Heart left ventricle (tissue), 16 donors: ENCODE measurements around the gene OR14K1. TPM values are rescaled to one million over a fixed set of nuclear protein-coding genes. Genes with fewer than 3 reads are reported as not detected.
"Not testable (repeated sequence)": the region's sequence is repeated elsewhere in the genome, so short reads cannot be mapped to it uniquely, and the experiment has no call there.

ENCODE experiments used
- ATAC-seq, 4 donors: fragments of 200-7000 bp; cut with Tn5 transposase; one replicate each; pipeline ENCODE4 v1.9.1; 2020 to 2022; ENCODE audit warnings: moderate library complexity in 4 of 4, mild to moderate bottlenecking in 3 of 4, moderate number of reproducible peaks in 1 of 4
- DNase-seq, 5 donors: peaks; one replicate each; pipeline ENCODE4 v3.0.0-alpha.2; 2020
- H3K27ac ChIP-seq, 12 donors: fragments of 200-600 bp; sonication (generic) in 4 of 12; one replicate each; pipeline versions ENCODE4 v1.5.0 to v1.8.0; 2016 to 2022; ENCODE audit warnings: mild to moderate bottlenecking in 2 of 12
- H3K27me3 ChIP-seq, 9 donors: fragments of 200-600 bp; sonication (generic) in 2 of 9; one replicate each; pipeline versions ENCODE4 v1.5.1 to v1.8.0; 2016 to 2022; ENCODE audit warnings: mild to moderate bottlenecking in 3 of 9
- H3K36me3 ChIP-seq, 9 donors: fragments of 200-600 bp; sonication (generic) in 2 of 9; one replicate each; pipeline versions ENCODE4 v1.5.0 to v1.8.0; 2018 to 2022; ENCODE audit warnings: mild to moderate bottlenecking in 2 of 9
- H3K4me1 ChIP-seq, 12 donors: fragments of 200-600 bp; sonication (generic) in 4 of 12; one replicate each; pipeline versions ENCODE4 v1.5.0 to v1.8.0; 2016 to 2022; ENCODE audit warnings: mild to moderate bottlenecking in 3 of 12
- H3K4me3 ChIP-seq, 12 donors: fragments of 200-600 bp; sonication (generic) in 4 of 12; one replicate each; pipeline versions ENCODE4 v1.5.0 to v1.8.0; 2017 to 2022; ENCODE audit warnings: mild to moderate bottlenecking in 9 of 12, moderate library complexity in 4 of 12
- H3K9me3 ChIP-seq, 12 donors: fragments of 200-600 bp; sonication (generic) in 4 of 12; one replicate each; pipeline versions ENCODE4 v1.5.0 to v1.8.0; 2016 to 2022; ENCODE audit warnings: mild to moderate bottlenecking in 1 of 12
- CTCF ChIP-seq, 12 donors: fragments of 200-600 bp; sonication (generic) in 4 of 12; IDR thresholded peaks; one replicate each; pipeline versions ENCODE4 v1.5.0 to v1.8.0; 2018 to 2022; ENCODE audit warnings: antibody characterized with exemption in 12 of 12, mild to moderate bottlenecking in 5 of 12
- POLR2A ChIP-seq, 2 donors: fragments of 450-650 bp; IDR thresholded peaks; one replicate each; pipeline ENCODE4 v1.6.1; 2017; ENCODE audit warnings: antibody characterized with exemption in 2 of 2, mild to moderate bottlenecking in 2 of 2, moderate library complexity in 2 of 2
- WGBS, 4 donors: extraction: QIAGEN DNeasy Blood & Tissue Kit in 2 of 4; methylation state at CpG; one replicate each; pipeline versions ENCODE4 v1.1.5 to v1.1.7; 2013 to 2018; 5-methylcytosine and 5-hydroxymethylcytosine counted together
- intact Hi-C, 10 donors: fragments of 100-400 bp; cut with DNase I; formaldehyde crosslinking; loops; one replicate each; pipeline versions ENCODE4 v1.11.1 to v1.14.2; 2022
- long read RNA-seq, 3 donors: library from polyadenylated mRNA; unstranded; transcript quantifications; one replicate each; pipeline ENCODE4 v2.0.0, GENCODE V29; 2020 to 2021
- polyA plus RNA-seq, 2 donors: library from polyadenylated mRNA; stranded (reverse); fragments of 200-250 nt; gene quantifications; one replicate each; pipeline ENCODE4 v1.2.3, GENCODE V29; 2013
- total RNA-seq, 9 donors: library from RNA; depleted of rRNA in 2 of 9; stranded (reverse); fragments of >200 nt in 2 of 9; fragmentation: NEBNext Ultra II Directional in 3 of 9; extraction: Animal tissue kit (Norgen Biotek cat#: 25700) in 3 of 9; gene quantifications; one replicate each; pipeline versions ENCODE4 v1.1.0 to v1.2.4, GENCODE V29; 2016 to 2023
- donor health status: ischemic (EF 13 %, LVEDD 7.1; RV severe dilation, severe dysfunction).
- donor health status: healthy with polysubstance abuse.
- donor health status: DM: no; HTN: yes; CAD: no.
- donor health status: DM: no; HTN: no; CAD: no.
- donor health status: ischemic (EF 25% LVEDD 6.9; RV normal size, moderate dysfunction).
- donor health status: ischemic (EF 25% LVEDD 5.7; RV mildly dilated, moderate dysfunction).
- donor health status: healthy.
- donor health status: DM: yes; HTN: yes; CAD: no.
- donor health status: ischemic (EF 35%, LVEDD 5.7; RV mildly dilated, moderate dysfunction).
- donor health status: nonischemic (EF 11% LVEDD 7.7; RV severe dilation, severe dysfunction).
- donor health status: DM: yes; HTN: yes; CAD: no.
- donor health status: PGD.
- donor health status: ischemic (EF 29% LVEDD 5.4; RV normal size, mild dysfunction).
- donor health status: nonischemic (EF 23%, LVEDD 6.1; RV moderate dilation, normal function).

OR14K1 gene, protein sequence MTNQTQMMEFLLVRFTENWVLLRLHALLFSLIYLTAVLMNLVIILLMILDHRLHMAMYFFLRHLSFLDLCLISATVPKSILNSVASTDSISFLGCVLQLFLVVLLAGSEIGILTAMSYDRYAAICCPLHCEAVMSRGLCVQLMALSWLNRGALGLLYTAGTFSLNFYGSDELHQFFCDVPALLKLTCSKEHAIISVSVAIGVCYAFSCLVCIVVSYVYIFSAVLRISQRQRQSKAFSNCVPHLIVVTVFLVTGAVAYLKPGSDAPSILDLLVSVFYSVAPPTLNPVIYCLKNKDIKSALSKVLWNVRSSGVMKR
- total RNA-seq (not detected), polyA plus RNA-seq (not detected)
- long read RNA-seq, donor 1: 0 reads
- long read RNA-seq, donor 2: 0 reads
- long read RNA-seq, donor 3: 0 reads

DNA sequence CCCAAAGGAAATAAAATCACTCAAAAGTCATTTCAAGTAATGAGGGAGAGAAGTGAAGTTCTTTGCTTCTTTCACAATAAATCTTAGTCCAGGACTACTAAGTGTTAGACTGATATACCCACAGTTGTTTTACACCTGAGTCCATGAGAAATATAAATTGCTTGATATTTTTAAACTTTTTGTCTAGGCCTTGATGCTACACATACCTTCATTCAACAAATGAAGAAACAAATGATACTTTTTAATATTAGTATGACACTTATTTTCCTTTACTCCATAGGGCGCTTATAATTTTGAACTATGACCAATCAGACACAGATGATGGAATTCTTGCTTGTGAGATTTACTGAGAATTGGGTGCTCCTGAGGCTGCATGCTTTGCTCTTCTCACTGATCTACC, at the start of gene OR14K1:
Gene OR14K1 (plus strand): TSS at position 301 of the 400 bp plus-strand sequence. CDS start 0 bp downstream, at position 301.
- Histone ChIP-seq H3K9me3 (no peaks in the 10 kb centered on the region), H3K4me3 (no peak within 1 kb of the TSS), H3K4me1 (no peaks in the 10 kb centered on the region), H3K36me3 (no peaks in the 10 kb centered on the region), H3K27me3 (no peaks in the 10 kb centered on the region), H3K27ac (no peak within 1 kb of the TSS)
- WGBS, 4 donors: 89 to 93% (median 91%) methylated on average over 1 of the region's 1 CpG
- ATAC-seq (no peak), DNase-seq (no peak)
- TF ChIP-seq POLR2A (IDR thresholded peaks at IDR 0.05) (no peak), CTCF (IDR thresholded peaks at IDR 0.05) (no peak)
- intact Hi-C loops: loop anchor here in 1 of 10 donors (10.0 kb wide), 1 partner anchor 186 kb away; the partner anchor contains the start of genes OR2AJ1 and OR2T8

DNA sequence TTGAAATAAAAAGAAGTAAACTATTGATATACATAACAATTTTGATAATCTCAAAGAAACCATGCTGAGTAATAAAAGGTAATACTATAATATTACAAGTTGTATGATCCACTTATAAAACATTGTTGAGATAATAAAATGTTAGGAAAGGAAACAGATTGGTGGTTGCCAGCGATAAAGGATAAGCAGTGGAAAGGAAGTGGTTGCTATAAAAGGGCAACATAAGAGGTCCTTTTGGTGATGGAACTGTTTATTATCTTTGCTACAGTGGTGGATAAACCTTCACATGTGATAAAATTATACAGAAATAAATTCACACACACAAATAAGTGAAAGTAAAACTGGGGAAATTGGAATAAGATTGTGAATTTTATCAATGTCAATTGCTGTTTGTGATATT, 37.1 kb upstream of the OR14K1 start:
- Histone ChIP-seq H3K4me3 (no peak overlapping the region), H3K36me3 (no peaks in the 10 kb centered on the region), H3K27me3 (no peaks in the 10 kb centered on the region), H3K4me1 (no peaks in the 10 kb centered on the region), H3K9me3 (peaks cover 0 to 5% (median 0%) of the 10 kb centered on the region in 12 donors), H3K27ac (no peak overlapping the region)
- TF ChIP-seq CTCF (IDR thresholded peaks at IDR 0.05) (no peak), POLR2A (IDR thresholded peaks at IDR 0.05) (no peak)
- no peak for DNase-seq
- 62 to 72% (median 67%) methylated on average over 1 of the region's 1 CpG for WGBS, 4 donors
- no peak for ATAC-seq
- intact Hi-C loops: no loop called here

GRCh38 chr1:247710681-247711080, 27.7 kb upstream of the OR14K1 start:
- H3K36me3 ChIP-seq, H3K4me1 ChIP-seq, H3K9me3 ChIP-seq, intact Hi-C loops, H3K27me3 ChIP-seq, H3K4me3 ChIP-seq, ATAC-seq, DNase-seq, H3K27ac ChIP-seq: not testable (repeated sequence)
- 90 to 96% (median 93%) methylated on average over 8 of the region's 8 CpGs for WGBS, 4 donors

GRCh38 chr1:247713753-247714152, 24.7 kb upstream of the OR14K1 start:
- H3K9me3 ChIP-seq: no peaks in the 10 kb centered on the region
- no peak overlapping the region for H3K27ac ChIP-seq
- DNase-seq: no peak
- intact Hi-C loops: no loop called here
- no peak for ATAC-seq
- no peaks in the 10 kb centered on the region for H3K27me3 ChIP-seq
- TF ChIP-seq CTCF (IDR thresholded peaks at IDR 0.05): no peak
- TF ChIP-seq POLR2A (IDR thresholded peaks at IDR 0.05): no peak
- H3K36me3 ChIP-seq: no peaks in the 10 kb centered on the region
- H3K4me3 ChIP-seq: no peak overlapping the region
- WGBS, 4 donors: 80 to 96% (median 92%) methylated on average over 7 of the region's 7 CpGs
- H3K4me1 ChIP-seq: no peaks in the 10 kb centered on the region
